Ishikawa (cell line): ENCODE data around the gene ANP32B.

ENCODE experiments used
- FOXM1 ChIP-seq: IDR thresholded peaks from 2 replicates; pipeline ENCODE4 v1.6.1; 2012; ENCODE audit warnings: low read depth, borderline replicate concordance
- NFIC ChIP-seq: IDR thresholded peaks from 2 replicates; pipeline ENCODE4 v1.6.1; 2012
- RAD21 ChIP-seq: IDR thresholded peaks from 2 replicates; pipeline ENCODE4 v1.6.1; 2012; ENCODE audit warnings: low read depth
- REST ChIP-seq: IDR thresholded peaks from 2 replicates; pipeline ENCODE4 v1.6.1; 2012; ENCODE audit warnings: low read depth, mild to moderate bottlenecking
- TCF12 ChIP-seq: IDR thresholded peaks from 2 replicates; pipeline ENCODE4 v1.6.1; 2012; ENCODE audit warnings: low read depth

DNA sequence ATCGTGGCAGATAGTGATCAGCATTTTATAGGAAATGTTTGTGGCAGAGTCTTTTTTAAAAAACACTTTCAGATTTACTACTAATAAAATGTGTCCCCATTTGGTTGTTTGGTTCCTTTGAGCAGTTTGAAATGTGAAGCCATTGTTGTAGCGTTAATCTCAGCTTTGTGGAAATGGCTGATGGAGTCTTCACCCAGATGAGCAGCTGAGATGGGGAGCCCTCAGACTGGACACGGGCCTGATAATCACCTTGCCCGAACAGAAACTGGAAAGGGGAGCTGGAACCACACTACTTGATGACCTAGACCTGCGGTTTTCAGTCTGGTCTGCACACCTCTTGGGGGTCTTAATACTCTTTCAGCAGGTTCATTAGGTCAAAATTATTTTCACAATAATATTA, 20.6 kb upstream of the ANP32B start:
- no peak for TF ChIP-seq FOXM1
- no peak for TF ChIP-seq RAD21
- no peak for TF ChIP-seq TCF12
- no peak for TF ChIP-seq REST
- TF ChIP-seq NFIC, result no peak
